Hepatocyte (in vitro differentiated cells): ENCODE measurements around the gene KRT80.

ENCODE experiments used
- EZH2phosphoT487 ChIP-seq: fragments of 200-600 bp; sonication (generic); IDR thresholded peaks from one replicate; pipeline ENCODE4 v1.6.1; 2018; ENCODE audit warnings: antibody characterized with exemption, mild to moderate bottlenecking, low read depth, moderate library complexity; ENCODE audit not compliant: unreplicated experiment, severe bottlenecking
- TF ChIP-seq, protein P1 (sequence below): fragments of 200-600 bp; sonication (generic); IDR thresholded peaks from 2 replicates; pipeline ENCODE4 v1.5.1; 2016; ENCODE audit warnings: antibody characterized with exemption, mild to moderate bottlenecking; ENCODE audit not compliant: poor library complexity

GRCh38 chr12:52200781-52201450, 9.1 kb upstream of the KRT80 start:
- TF ChIP-seq, protein P1, sequence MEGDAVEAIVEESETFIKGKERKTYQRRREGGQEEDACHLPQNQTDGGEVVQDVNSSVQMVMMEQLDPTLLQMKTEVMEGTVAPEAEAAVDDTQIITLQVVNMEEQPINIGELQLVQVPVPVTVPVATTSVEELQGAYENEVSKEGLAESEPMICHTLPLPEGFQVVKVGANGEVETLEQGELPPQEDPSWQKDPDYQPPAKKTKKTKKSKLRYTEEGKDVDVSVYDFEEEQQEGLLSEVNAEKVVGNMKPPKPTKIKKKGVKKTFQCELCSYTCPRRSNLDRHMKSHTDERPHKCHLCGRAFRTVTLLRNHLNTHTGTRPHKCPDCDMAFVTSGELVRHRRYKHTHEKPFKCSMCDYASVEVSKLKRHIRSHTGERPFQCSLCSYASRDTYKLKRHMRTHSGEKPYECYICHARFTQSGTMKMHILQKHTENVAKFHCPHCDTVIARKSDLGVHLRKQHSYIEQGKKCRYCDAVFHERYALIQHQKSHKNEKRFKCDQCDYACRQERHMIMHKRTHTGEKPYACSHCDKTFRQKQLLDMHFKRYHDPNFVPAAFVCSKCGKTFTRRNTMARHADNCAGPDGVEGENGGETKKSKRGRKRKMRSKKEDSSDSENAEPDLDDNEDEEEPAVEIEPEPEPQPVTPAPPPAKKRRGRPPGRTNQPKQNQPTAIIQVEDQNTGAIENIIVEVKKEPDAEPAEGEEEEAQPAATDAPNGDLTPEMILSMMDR = no peak
- no peak for TF ChIP-seq EZH2phosphoT487
